ENCODE results near the gene PUM2.

DNA sequence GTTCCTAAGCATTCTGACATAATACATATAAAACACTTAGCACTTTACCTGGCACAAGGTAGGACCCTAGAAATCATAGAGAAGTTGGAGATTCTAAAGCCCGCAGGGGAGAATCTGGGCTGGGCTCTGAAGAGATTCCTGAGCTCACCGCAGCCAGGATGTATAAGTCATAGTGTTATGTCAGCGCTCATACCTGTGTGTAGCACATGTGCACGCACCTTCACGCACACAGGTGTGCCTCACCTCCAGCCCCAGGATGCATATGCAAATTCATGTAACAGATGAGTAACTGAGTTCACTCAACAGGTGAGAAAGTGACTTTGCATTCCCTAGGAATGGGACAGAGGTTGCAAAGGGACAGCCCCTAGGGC is 117.8 kb downstream of the PUM2 start:
- TF ChIP-seq POLR2AphosphoS5 (IDR thresholded peaks at IDR 0.05; ENCODE audit: low read depth, low read length), result no peak
- TF ChIP-seq, protein P1, sequence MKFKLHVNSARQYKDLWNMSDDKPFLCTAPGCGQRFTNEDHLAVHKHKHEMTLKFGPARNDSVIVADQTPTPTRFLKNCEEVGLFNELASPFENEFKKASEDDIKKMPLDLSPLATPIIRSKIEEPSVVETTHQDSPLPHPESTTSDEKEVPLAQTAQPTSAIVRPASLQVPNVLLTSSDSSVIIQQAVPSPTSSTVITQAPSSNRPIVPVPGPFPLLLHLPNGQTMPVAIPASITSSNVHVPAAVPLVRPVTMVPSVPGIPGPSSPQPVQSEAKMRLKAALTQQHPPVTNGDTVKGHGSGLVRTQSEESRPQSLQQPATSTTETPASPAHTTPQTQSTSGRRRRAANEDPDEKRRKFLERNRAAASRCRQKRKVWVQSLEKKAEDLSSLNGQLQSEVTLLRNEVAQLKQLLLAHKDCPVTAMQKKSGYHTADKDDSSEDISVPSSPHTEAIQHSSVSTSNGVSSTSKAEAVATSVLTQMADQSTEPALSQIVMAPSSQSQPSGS (IDR thresholded peaks at IDR 0.05; ENCODE audit: low read length), result no peak
- TF ChIP-seq TAF1 (IDR thresholded peaks at IDR 0.05; ENCODE audit: low read depth, low read length), result no peak
- TF ChIP-seq, protein P2, sequence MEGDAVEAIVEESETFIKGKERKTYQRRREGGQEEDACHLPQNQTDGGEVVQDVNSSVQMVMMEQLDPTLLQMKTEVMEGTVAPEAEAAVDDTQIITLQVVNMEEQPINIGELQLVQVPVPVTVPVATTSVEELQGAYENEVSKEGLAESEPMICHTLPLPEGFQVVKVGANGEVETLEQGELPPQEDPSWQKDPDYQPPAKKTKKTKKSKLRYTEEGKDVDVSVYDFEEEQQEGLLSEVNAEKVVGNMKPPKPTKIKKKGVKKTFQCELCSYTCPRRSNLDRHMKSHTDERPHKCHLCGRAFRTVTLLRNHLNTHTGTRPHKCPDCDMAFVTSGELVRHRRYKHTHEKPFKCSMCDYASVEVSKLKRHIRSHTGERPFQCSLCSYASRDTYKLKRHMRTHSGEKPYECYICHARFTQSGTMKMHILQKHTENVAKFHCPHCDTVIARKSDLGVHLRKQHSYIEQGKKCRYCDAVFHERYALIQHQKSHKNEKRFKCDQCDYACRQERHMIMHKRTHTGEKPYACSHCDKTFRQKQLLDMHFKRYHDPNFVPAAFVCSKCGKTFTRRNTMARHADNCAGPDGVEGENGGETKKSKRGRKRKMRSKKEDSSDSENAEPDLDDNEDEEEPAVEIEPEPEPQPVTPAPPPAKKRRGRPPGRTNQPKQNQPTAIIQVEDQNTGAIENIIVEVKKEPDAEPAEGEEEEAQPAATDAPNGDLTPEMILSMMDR (IDR thresholded peaks at IDR 0.05; ENCODE audit: control extremely low read depth in 1 of 3, insufficient read depth in 1 of 3, low read depth in 1 of 3, low read length in 3 of 3), result no peak
- TF ChIP-seq POLR2A (IDR thresholded peaks at IDR 0.05; ENCODE audit: control extremely low read depth in 1 of 2, low read depth in 2 of 2, low read length in 2 of 2), result no peak
- TF ChIP-seq JUND (IDR thresholded peaks at IDR 0.05; ENCODE audit: low read length), result no peak
- TF ChIP-seq CHD1 (IDR thresholded peaks at IDR 0.05; ENCODE audit: low read depth, low read length), result no peak
- TF ChIP-seq EZH2 (IDR thresholded peaks at IDR 0.05; ENCODE audit: low read depth, low read length, severe bottlenecking), result no peak
- TF ChIP-seq, protein P3, sequence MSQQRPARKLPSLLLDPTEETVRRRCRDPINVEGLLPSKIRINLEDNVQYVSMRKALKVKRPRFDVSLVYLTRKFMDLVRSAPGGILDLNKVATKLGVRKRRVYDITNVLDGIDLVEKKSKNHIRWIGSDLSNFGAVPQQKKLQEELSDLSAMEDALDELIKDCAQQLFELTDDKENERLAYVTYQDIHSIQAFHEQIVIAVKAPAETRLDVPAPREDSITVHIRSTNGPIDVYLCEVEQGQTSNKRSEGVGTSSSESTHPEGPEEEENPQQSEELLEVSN (IDR thresholded peaks at IDR 0.05), result no peak

All from H1 (cell line).